ENCODE results near the gene NTRK3. TPM values are rescaled to one million over a fixed set of nuclear protein-coding genes. Genes with fewer than 3 reads are reported as not detected.

NTRK3 gene
- total RNA-seq, 2 experiments from 2014 or later = 0.78 TPM; not detected in 1

GRCh38 chr15:88284318-88284998 lies 27.9 kb upstream of the NTRK3 start:
- peaks cover 20 to 42% of the 10 kb centered on the region in 2 experiments for H3K27me3 ChIP-seq (ENCODE audit: control insufficient read depth in 1 of 2, insufficient read depth in 2 of 2, low read length in 2 of 2)
- H3K27ac ChIP-seq (ENCODE audit: low read depth in 1 of 2, low read length in 2 of 2) = no peak overlapping the region
- ChIA-PET CTCF (no interaction called here), POLR2A (no interaction called here)
- Mint-ChIP-seq H3K4me3 (no peak overlapping the region), H3K27ac (no peak overlapping the region), H3K36me3 (ENCODE audit: low read depth) (no peaks in the 10 kb centered on the region), H3K9me3 (no peaks in the 10 kb centered on the region), H3K27me3 (peaks cover 54% of the 10 kb centered on the region), H3K4me1 (ENCODE audit: low read depth) (no peaks in the 10 kb centered on the region)
- H3K9me3 ChIP-seq (ENCODE audit: control insufficient read depth in 1 of 2, insufficient read depth in 1 of 2, low read length in 2 of 2) = no peaks in the 10 kb centered on the region
- H3K4me3 ChIP-seq (ENCODE audit: low read length) = no peak overlapping the region
- intact Hi-C loops (cut with DNase I, micrococcal nuclease) = no loop called here
- no peak for TF ChIP-seq CTCF (IDR thresholded peaks at IDR 0.05)
- H3K36me3 ChIP-seq (ENCODE audit: insufficient read depth, low read length) = no peaks in the 10 kb centered on the region
- no peak for ATAC-seq (ENCODE audit: poor library complexity)
- H3K4me1 ChIP-seq (ENCODE audit: insufficient read depth, low read length) = no peaks in the 10 kb centered on the region
- DNase-seq = no peak

GRCh38 chr15:88282614-88283013 lies 26.1 kb upstream of the NTRK3 start:
- H3K4me3 ChIP-seq (ENCODE audit: low read length) = no peak overlapping the region
- H3K4me1 ChIP-seq (ENCODE audit: insufficient read depth, low read length) = no peaks in the 10 kb centered on the region
- H3K36me3 ChIP-seq (ENCODE audit: insufficient read depth, low read length) = no peaks in the 10 kb centered on the region
- H3K36me3 Mint-ChIP-seq (ENCODE audit: low read depth) = no peaks in the 10 kb centered on the region
- ChIA-PET POLR2A (no interaction called here), CTCF (no interaction called here)
- H3K27ac ChIP-seq (ENCODE audit: low read depth in 1 of 2, low read length in 2 of 2) = no peak overlapping the region
- no peak overlapping the region for H3K27ac Mint-ChIP-seq
- no peaks in the 10 kb centered on the region for H3K4me1 Mint-ChIP-seq (ENCODE audit: low read depth)
- H3K9me3 ChIP-seq (ENCODE audit: control insufficient read depth in 1 of 2, insufficient read depth in 1 of 2, low read length in 2 of 2) = no peaks in the 10 kb centered on the region
- no peaks in the 10 kb centered on the region for H3K9me3 Mint-ChIP-seq
- peaks cover 17 to 42% of the 10 kb centered on the region in 2 experiments for H3K27me3 ChIP-seq (ENCODE audit: control insufficient read depth in 1 of 2, insufficient read depth in 2 of 2, low read length in 2 of 2)
- ATAC-seq (ENCODE audit: poor library complexity) (no peak), DNase-seq (no peak)
- intact Hi-C loops (cut with DNase I, micrococcal nuclease) = no loop called here
- peaks cover 59% of the 10 kb centered on the region for H3K27me3 Mint-ChIP-seq
- no peak overlapping the region for H3K4me3 Mint-ChIP-seq
- no peak for TF ChIP-seq CTCF (IDR thresholded peaks at IDR 0.05)

DNA sequence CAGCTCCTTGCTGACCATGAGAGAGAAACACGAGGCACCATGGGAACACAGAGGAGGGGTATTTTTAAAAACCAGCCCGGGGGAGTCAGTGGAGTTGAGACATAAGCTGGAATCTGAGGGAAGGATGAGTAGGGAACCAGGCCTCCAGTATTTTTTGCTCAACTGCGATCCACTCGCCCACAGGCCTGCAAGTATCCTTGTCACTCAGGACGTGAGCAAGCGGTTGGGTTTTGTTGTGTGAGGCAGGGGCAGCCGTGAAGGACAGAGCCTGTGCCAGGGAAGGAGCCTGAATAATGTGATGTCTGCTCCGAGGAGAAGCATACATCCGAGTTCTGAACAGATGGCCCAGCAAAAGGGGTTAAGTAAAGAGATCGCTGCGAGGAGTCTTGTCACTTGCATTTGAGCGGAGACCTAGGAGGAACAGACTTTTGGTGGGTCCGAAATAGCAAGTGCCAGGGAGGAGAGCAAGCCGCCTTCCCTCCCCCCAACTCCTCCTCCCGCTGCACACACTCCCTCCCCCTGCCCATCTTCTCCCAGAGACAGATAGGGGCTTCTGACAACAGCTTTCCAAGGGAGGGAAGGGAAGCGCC lies 20.4 kb upstream of the NTRK3 start:
- Mint-ChIP-seq H3K4me1 (ENCODE audit: low read depth) (no peaks in the 10 kb centered on the region), H3K27me3 (peaks cover 42% of the 10 kb centered on the region), H3K36me3 (ENCODE audit: low read depth) (no peaks in the 10 kb centered on the region), H3K27ac (no peak overlapping the region), H3K4me3 (no peak overlapping the region), H3K9me3 (no peaks in the 10 kb centered on the region)
- intact Hi-C loops (cut with DNase I, micrococcal nuclease) = no loop called here
- ATAC-seq (ENCODE audit: poor library complexity) (no peak), DNase-seq (no peak)
- no peak for TF ChIP-seq CTCF (IDR thresholded peaks at IDR 0.05)
- no peaks in the 10 kb centered on the region for H3K9me3 ChIP-seq (ENCODE audit: control insufficient read depth in 1 of 2, insufficient read depth in 1 of 2, low read length in 2 of 2)
- H3K4me1 ChIP-seq (ENCODE audit: insufficient read depth, low read length) = no peaks in the 10 kb centered on the region
- ChIA-PET POLR2A (no interaction called here), CTCF (no interaction called here)
- peaks cover 0 to 15% of the 10 kb centered on the region in 2 experiments for H3K27me3 ChIP-seq (ENCODE audit: control insufficient read depth in 1 of 2, insufficient read depth in 2 of 2, low read length in 2 of 2)
- no peak overlapping the region for H3K27ac ChIP-seq (ENCODE audit: low read depth in 1 of 2, low read length in 2 of 2)
- no peak overlapping the region for H3K4me3 ChIP-seq (ENCODE audit: low read length)
- H3K36me3 ChIP-seq (ENCODE audit: insufficient read depth, low read length) = no peaks in the 10 kb centered on the region

All from CD4-positive, alpha-beta T cell (primary cell).